ENCODE data around the gene VPS13D.

DNA sequence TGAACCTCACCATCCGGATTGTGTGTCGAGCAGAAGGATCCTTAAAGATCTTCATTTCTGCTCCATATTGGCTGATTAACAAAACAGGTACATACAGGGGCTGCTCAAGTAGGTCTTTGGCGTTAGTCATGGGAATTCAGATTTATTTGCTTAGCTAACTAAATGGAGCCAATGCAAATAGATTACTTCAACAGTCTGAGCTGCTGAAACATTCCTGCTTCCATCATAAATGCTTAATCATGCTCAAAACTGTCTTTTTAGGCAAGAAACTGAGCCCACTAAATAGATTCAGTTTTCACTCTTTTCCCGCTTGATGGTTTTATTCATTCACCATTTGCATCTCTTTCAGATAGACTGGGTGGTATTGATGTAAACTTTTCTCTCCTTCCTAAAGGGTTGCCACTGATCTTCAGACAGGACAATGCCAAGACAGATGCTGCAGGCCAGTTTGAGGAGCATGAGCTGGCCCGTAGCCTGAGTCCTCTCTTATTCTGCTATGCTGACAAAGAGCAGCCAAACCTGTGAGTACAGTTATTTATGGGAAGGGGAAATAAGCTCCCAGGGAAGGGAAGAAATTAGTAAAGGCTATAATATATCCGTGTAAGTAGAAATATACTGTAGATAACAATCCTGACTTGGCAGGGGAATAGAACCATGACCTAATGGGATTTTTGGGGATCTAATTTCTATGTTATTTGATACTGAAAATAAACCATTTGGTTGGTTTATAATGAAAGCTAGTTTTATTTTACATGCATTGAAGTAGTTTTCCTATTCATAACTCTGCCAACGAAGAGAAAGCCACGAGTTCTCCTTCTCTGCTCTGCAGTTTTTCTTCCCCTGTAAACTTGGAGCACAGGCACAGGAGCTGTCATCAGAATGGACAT is 126.4 kb downstream of the VPS13D start:
- no peak for TF ChIP-seq POLR2A (IDR thresholded peaks at IDR 0.05; ENCODE audit: low read depth, low read length)
- TF ChIP-seq MAFK (IDR thresholded peaks at IDR 0.05; ENCODE audit: low read depth, low read length), result no peak
- TF ChIP-seq, protein P1, sequence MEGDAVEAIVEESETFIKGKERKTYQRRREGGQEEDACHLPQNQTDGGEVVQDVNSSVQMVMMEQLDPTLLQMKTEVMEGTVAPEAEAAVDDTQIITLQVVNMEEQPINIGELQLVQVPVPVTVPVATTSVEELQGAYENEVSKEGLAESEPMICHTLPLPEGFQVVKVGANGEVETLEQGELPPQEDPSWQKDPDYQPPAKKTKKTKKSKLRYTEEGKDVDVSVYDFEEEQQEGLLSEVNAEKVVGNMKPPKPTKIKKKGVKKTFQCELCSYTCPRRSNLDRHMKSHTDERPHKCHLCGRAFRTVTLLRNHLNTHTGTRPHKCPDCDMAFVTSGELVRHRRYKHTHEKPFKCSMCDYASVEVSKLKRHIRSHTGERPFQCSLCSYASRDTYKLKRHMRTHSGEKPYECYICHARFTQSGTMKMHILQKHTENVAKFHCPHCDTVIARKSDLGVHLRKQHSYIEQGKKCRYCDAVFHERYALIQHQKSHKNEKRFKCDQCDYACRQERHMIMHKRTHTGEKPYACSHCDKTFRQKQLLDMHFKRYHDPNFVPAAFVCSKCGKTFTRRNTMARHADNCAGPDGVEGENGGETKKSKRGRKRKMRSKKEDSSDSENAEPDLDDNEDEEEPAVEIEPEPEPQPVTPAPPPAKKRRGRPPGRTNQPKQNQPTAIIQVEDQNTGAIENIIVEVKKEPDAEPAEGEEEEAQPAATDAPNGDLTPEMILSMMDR (conservative IDR thresholded peaks at IDR 0.05; ENCODE audit: low read depth, low read length), result no peak
- no peak for TF ChIP-seq RFX5 (IDR thresholded peaks at IDR 0.05; ENCODE audit: low read depth, low read length)
- no peak for TF ChIP-seq SMC3 (IDR thresholded peaks at IDR 0.05; ENCODE audit: low read depth, low read length)
- TF ChIP-seq BHLHE40 (IDR thresholded peaks at IDR 0.05; ENCODE audit: low read depth, low read length), result no peak
- TF ChIP-seq CEBPB (IDR thresholded peaks at IDR 0.05; ENCODE audit: low read depth, low read length), result no peak
- no peak for TF ChIP-seq RAD21 (IDR thresholded peaks at IDR 0.05; ENCODE audit: low read length)
- no peak for TF ChIP-seq CHD1 (IDR thresholded peaks at IDR 0.05; ENCODE audit: low read depth, low read length)
- TF ChIP-seq, protein P2, sequence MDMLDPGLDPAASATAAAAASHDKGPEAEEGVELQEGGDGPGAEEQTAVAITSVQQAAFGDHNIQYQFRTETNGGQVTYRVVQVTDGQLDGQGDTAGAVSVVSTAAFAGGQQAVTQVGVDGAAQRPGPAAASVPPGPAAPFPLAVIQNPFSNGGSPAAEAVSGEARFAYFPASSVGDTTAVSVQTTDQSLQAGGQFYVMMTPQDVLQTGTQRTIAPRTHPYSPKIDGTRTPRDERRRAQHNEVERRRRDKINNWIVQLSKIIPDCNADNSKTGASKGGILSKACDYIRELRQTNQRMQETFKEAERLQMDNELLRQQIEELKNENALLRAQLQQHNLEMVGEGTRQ (IDR thresholded peaks at IDR 0.05; ENCODE audit: low read depth, low read length), result no peak
- no peak for TF ChIP-seq RCOR1 (IDR thresholded peaks at IDR 0.05; ENCODE audit: insufficient replicate concordance, low read length)
- TF ChIP-seq MXI1 (IDR thresholded peaks at IDR 0.05; ENCODE audit: borderline replicate concordance, low read depth, low read length), result no peak
- no peak for TF ChIP-seq FOS (IDR thresholded peaks at IDR 0.05; ENCODE audit: low read depth, low read length)
- TF ChIP-seq, protein P3, sequence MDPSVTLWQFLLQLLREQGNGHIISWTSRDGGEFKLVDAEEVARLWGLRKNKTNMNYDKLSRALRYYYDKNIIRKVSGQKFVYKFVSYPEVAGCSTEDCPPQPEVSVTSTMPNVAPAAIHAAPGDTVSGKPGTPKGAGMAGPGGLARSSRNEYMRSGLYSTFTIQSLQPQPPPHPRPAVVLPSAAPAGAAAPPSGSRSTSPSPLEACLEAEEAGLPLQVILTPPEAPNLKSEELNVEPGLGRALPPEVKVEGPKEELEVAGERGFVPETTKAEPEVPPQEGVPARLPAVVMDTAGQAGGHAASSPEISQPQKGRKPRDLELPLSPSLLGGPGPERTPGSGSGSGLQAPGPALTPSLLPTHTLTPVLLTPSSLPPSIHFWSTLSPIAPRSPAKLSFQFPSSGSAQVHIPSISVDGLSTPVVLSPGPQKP (IDR thresholded peaks at IDR 0.05; ENCODE audit: borderline replicate concordance, low read depth, low read length), result no peak
